ENCODE data around the gene CHD6.

DNA sequence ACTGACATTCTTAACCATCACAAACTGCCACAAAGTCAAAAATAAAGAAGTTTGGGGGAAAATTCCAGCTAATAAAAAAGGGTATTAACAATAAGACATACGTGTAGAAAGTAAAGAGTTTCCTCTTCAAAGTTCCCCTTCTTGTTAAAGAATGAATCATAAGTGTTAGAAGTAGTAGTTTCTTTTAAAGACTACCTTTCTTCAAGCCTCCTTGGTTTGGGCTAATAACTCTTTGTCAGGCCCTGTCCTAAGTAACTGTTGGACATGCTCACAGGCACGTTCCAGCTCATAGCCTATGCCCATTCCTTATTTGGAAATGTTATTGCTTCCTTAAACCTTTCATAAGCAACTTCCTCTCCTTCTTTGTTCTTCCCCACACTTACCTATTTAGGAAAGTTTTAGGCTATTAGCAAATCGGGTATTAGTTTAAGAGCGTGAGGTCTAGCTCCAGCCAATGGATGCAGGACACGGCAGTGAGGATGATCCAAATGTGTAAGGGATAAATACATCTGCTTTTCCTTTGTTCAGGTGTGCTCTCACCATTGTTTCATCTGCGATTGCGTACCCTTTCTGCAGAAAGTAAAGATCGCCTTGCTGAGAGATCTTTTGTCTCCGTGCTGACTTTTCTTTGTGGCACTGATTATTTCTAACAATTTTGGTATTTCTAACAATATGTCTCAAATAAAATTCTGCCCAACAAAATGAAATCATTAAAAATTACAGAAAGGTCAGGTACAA is 64.9 kb downstream of the CHD6 start:
- TF ChIP-seq, protein P1, sequence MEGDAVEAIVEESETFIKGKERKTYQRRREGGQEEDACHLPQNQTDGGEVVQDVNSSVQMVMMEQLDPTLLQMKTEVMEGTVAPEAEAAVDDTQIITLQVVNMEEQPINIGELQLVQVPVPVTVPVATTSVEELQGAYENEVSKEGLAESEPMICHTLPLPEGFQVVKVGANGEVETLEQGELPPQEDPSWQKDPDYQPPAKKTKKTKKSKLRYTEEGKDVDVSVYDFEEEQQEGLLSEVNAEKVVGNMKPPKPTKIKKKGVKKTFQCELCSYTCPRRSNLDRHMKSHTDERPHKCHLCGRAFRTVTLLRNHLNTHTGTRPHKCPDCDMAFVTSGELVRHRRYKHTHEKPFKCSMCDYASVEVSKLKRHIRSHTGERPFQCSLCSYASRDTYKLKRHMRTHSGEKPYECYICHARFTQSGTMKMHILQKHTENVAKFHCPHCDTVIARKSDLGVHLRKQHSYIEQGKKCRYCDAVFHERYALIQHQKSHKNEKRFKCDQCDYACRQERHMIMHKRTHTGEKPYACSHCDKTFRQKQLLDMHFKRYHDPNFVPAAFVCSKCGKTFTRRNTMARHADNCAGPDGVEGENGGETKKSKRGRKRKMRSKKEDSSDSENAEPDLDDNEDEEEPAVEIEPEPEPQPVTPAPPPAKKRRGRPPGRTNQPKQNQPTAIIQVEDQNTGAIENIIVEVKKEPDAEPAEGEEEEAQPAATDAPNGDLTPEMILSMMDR (IDR thresholded peaks at IDR 0.05), result no peak
- no peak for TF ChIP-seq POLR2A (IDR thresholded peaks at IDR 0.05; ENCODE audit: low read depth)
- TF ChIP-seq EP300 (IDR thresholded peaks at IDR 0.05), result no peak
- no peak for TF ChIP-seq POLR2AphosphoS5 (IDR thresholded peaks at IDR 0.05)

Measured in esophagus muscularis mucosa (tissue), 4 donors.